Measurements from ENCODE around the gene PLOD1.
"Not testable (repeated sequence)": the region's sequence is repeated elsewhere in the genome, so short reads cannot be mapped to it uniquely, and the experiment has no call there.

Gene PLOD1

DNA sequence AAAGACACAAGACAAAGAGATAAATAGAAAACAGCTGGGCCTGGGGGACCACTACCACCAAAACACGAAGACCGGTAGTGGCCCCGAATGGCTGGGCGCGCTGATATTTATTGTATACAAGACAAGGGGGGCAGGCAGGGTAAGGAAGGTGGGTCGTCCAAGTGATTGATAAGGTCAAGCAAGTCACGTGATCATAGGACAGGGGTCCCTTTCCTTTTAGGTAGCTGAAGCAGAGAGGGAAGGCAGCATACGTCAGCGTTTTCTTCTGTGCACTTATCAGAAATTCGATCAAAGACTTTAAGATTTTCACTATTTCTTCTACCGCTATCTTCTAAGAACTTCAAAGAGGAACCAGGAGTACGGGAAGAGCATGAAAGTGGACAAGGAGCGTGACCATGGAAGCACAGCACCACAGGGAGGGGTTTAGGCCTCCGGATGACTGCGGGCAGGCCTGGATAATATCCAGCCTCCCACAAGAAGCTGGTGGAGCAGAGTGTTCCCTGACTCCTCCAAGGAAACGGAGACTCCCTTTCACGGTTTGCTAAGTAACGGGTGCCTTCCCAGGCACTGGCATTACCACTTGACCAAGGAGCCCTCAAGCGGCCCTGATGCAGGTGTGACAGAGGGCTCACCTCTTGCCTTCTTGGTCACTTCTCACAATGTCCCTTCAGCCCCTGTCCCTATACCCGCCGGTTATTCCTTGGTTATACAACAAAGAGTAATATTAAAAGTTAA, 21.9 kb upstream of the PLOD1 start:
- not testable (repeated sequence) for DNase-seq (ENCODE audit: low read depth in 2 of 2)

DNA sequence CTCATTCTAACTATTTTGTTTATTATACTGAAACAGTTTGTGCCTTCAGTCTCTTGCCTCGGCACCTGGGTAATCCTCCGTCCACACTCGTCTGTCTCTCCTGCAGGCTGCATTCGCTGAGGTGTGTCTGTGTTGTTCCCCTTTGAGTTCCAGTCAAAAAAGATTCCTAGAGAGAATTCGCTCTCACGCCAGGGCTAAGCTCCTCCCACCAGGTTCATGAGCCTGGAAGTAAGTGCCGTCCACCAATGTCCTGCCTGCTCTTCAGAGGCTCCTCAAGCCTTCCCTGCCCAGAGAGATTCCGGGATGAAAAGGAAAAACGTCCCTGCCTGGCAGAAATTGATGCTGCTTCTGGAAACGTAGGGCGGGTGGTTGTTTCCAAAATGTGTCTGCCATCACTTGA, 21.2 kb upstream of the PLOD1 start:
- no peak for DNase-seq (ENCODE audit: low read depth in 2 of 2)

DNA sequence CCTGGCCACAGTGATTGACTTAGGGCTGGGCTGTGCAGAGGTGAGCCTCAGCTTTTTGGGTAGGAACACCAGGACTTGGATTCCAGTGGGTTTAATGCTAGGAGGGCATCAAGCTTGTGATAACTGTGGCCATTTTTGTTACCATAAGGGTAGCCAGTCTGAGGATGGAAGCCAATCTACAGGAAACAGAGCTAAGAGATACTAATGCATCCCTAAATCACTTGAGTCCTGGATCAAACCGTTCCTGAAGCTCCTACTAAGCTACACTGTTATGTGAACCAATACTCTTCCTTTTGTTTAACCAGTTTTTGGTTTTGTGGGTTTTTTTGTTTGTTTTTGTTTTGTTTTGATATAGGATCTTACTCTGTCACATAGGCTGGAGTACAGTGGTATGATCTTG, 20.5 kb upstream of the PLOD1 start:
- no peak for DNase-seq (ENCODE audit: low read depth in 2 of 2)

- no peak for DNase-seq (ENCODE audit: low read depth in 2 of 2)
These were observed 15.6 kb upstream of the PLOD1 start for GRCh38 chr1:11918799-11919519.

- DNase-seq (ENCODE audit: low read depth in 2 of 2) = no peak
These were observed 14.9 kb upstream of the PLOD1 start for GRCh38 chr1:11919621-11920020.

DNA sequence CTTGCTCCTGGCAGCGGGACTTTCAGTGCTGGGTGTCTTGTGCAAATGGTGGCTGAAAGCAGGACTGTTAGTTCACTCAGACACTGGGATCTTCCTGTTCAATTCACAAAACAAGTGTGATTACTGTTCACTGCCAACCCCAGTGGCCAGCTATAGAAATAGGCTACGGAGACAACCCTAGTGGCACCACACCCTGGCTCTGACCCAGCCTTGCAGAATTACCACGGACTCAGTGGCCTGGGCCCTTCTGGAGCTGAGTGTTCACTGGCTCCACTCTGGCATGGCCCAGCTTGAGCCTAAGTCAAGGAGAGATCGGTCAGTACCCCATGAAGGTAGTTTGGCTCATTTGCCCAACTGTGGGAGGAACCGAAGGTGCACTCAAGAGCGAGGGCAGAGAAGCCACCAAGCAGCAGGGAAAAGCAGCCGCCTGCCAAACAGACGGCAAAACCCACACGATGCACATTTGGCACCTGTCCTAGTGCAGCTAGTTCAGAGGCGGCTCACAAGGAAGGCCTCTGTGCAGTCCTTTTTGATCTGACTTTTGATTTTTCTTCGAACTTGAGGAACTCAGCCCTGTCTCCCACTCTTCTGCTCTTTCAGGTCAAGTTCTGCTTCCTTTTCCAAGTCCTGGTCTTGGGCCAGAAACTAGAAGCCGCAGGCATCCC, 14.1 kb upstream of the PLOD1 start:
- no peak for DNase-seq (ENCODE audit: low read depth in 2 of 2)

GRCh38 chr1:11921022-11921421, 13.5 kb upstream of the PLOD1 start:
- no peak for DNase-seq (ENCODE audit: low read depth in 2 of 2)

- DNase-seq (ENCODE audit: low read depth in 2 of 2) = no peak
These were observed 11.3 kb upstream of the PLOD1 start for GRCh38 chr1:11923069-11923826.

GRCh38 chr1:11923827-11924113, 10.7 kb upstream of the PLOD1 start:
- no peak for DNase-seq (ENCODE audit: low read depth in 2 of 2)

- DNase-seq (ENCODE audit: low read depth in 2 of 2) = no peak
These were observed 10.0 kb upstream of the PLOD1 start for GRCh38 chr1:11924334-11925195.

DNA sequence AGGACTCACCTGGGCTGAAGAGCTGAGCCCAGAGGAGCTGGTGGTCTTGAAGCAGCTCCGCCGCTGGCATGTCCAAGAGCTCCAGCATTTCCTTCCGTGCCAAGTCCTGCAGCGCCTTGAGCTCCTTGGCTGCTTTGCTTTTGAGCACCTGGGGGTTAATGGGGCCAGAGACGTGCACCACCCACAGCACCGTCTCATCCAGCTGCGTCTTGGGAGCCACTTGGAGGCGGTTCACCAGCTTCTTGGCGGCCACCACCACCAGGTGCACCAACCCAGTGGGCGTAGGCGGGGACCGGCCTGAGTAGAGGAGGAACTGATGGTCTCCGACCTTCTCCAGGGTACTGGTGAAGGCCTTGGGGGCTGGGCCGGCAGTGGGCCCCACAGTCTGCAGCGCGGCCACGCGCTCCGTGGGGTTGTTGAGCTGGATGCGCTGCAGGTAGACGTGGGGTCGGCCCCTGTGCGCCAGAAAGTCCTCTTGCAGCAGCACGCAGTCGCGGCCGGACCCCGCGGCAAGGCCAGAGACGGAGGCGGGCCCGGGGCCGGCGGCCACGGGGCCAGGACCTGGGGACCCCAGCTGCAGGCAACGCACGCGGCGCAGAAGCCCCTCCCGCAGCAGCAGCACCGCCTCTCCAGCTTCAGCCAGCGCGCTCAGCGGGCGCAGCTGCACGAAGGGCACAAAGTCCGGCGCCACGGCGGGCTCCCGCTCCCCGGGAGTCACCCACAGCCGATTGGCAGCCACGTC, 9.2 kb upstream of the PLOD1 start:
- not testable (repeated sequence) for DNase-seq (ENCODE audit: low read depth in 2 of 2)

GRCh38 chr1:11925938-11926292, 8.6 kb upstream of the PLOD1 start:
- DNase-seq (ENCODE audit: low read depth in 2 of 2) = no peak

- no peak for DNase-seq (ENCODE audit: low read depth in 2 of 2)
These were observed 6.5 kb upstream of the PLOD1 start for GRCh38 chr1:11927866-11928592.

DNA sequence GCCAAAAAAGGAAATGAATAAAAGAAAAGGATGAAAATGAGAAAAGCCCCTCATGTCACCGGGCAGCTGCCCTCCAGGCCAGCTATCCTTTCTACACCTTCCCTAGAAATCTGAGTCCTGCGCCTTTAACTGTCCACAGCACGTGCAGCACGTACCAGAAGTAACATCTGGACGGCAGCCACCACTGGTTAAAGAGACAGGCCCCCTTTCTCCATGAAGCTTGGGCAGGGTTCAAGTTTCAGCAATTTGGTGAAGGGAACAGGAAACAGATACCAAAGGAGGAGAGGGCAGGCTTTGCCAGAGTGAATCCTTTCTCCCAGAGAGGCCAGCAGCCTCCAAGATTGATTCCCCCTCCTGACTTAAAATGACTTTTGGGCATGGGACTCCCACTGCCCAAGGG, 4.7 kb upstream of the PLOD1 start:
- DNase-seq (ENCODE audit: low read depth in 2 of 2) = no peak

- no peak for DNase-seq (ENCODE audit: low read depth in 2 of 2)
These were observed 3.7 kb upstream of the PLOD1 start for GRCh38 chr1:11930571-11931445.

DNA sequence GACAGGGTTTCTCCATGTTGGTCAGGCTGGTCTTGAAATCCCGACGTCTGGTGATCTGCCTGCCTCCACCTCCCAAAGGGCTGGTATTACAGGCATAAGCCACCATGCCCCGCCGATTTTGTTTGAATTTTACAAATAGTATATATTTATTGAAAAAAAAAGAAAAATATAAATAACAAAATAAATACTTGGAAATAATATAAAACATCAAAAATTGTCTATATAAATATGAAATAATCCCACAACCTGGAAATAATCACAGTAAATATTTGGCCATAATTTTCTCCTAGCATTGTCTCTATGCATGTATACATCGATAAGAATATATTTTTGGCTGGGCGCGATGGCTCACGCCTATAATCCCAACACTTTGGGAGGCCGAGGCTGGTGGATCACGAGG, 2.7 kb upstream of the PLOD1 start:
- no peak for DNase-seq (ENCODE audit: low read depth in 2 of 2)

GRCh38 chr1:11935057-11935412, 518 bp downstream of the PLOD1 start:
- no peak for DNase-seq (ENCODE audit: low read depth in 2 of 2)

DNA sequence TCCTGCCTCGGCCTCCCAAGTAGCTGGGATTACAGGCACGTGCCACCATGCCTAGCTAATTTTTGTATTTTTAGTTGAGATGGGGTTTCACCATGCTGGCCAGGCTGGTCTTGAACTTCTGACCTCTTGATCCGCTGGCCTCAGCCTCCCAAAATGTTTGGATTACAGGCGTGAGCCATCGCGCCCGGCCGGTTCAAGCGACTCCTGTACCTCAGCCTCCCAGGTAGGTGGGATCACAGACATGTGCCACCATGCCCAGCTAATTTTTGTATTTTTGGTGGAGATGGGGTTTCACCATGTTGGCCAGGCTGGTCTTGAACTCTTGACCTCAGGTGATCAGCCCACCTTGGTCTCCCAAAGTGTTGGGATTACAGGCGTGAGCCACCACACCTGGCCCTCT, 1.2 kb downstream of the PLOD1 start:
- DNase-seq (ENCODE audit: low read depth in 2 of 2) = not testable (repeated sequence)

Measured in stimulated activated CD4-positive, alpha-beta T cell treated with anti-CD3 and anti-CD28 coated beads, Interleukin-4, amount 100 ng/mL, for 48 hours (primary cell).